ENCODE measurements around the gene RBM6. TPM values are rescaled to one million over a fixed set of nuclear protein-coding genes. Genes with fewer than 3 reads are reported as not detected.

The RBM6 gene
- total and polyA plus RNA-seq, 2 of the 4 experiments (the other 2 are of a cell fraction): 38.5 to 64.6 TPM

DNA sequence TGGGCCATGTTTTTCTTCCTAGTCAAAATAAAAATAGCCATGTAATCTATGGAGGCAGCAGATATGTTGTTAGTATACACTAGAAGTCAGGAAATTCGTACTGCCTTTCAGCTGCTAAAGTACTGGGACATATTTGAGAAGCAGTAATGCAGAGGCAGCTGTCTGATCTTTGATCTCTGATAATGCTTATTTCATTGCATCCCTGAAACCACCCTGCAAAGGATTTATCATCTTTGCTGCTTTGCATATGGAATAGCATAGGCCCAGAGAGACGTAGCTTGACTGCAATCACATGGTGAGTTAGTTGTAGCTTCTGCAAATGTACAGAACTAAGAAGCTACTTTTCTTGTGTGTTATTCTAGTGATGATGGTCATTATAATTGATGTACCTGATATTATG, 52.4 kb downstream of the RBM6 start:
- Histone ChIP-seq H3K18ac (ENCODE audit: low read depth, low read length) (no peak overlapping the region), H3K27ac (ENCODE audit: insufficient read depth, low read length) (no peak overlapping the region), H3K27me3 (ENCODE audit: control insufficient read depth, insufficient read depth, low read length) (no peaks in the 10 kb centered on the region), H4K91ac (ENCODE audit: insufficient read depth, low read depth, low read length) (no peak overlapping the region), H2AK5ac (ENCODE audit: low read depth, low read length) (no peak overlapping the region), H3K9me1 (ENCODE audit: insufficient read depth, low read length) (peaks cover 2% of the 10 kb centered on the region; the same call in 1 of the 2 replicates), H3K4me2 (ENCODE audit: low read depth, low read length) (no peak overlapping the region), H2BK20ac (ENCODE audit: low read depth, low read length) (no peak overlapping the region), H3K56ac (ENCODE audit: extremely low read depth, insufficient read depth, low read length) (no peak overlapping the region), H2BK5ac (ENCODE audit: low read depth, low read length, poor library complexity, severe bottlenecking) (no peak overlapping the region), H2BK120ac (ENCODE audit: low read depth, low read length) (no peak overlapping the region), H2AFZ (replicated peaks; ENCODE audit: low read length, poor library complexity) (no peak overlapping the region), H3K79me1 (ENCODE audit: low read depth in 1 of 2, low read length in 2 of 2) (peaks cover 30 to 50% of the 10 kb centered on the region in 2 experiments), H3K9ac (ENCODE audit: low read depth, low read length) (no peak overlapping the region), H3K9me3 (ENCODE audit: control insufficient read depth, insufficient read depth, low read length) (no peaks in the 10 kb centered on the region), H3K14ac (replicated peaks; ENCODE audit: low read depth, low read length) (no peak overlapping the region), H3K4me3 (ENCODE audit: insufficient read depth, low read depth, low read length) (no peak overlapping the region), H4K8ac (ENCODE audit: low read depth in 2 of 2, low read length in 2 of 2) (no peak overlapping the region), H4K5ac (ENCODE audit: low read depth, low read length) (no peak overlapping the region), H2AK9ac (replicated peaks; ENCODE audit: low read depth, low read length, poor library complexity) (no peak overlapping the region), H3K36me3 (ENCODE audit: control insufficient read depth, insufficient read depth, low read length) (peaks cover 13% of the 10 kb centered on the region), H3K4me1 (ENCODE audit: control insufficient read depth, insufficient read depth, low read length) (peaks cover 2% of the 10 kb centered on the region; the same call in 1 of the 2 replicates), H4K20me1 (ENCODE audit: insufficient read depth, low read length) (peaks cover 14% of the 10 kb centered on the region; the same call in 1 of the 2 replicates), H3K4ac (ENCODE audit: low read depth, low read length) (no peak overlapping the region), H2BK15ac (ENCODE audit: low read depth, low read length) (no peak overlapping the region), H3K23ac (ENCODE audit: low read depth, low read length) (no peak overlapping the region)
- TF ChIP-seq CHD1 (IDR thresholded peaks at IDR 0.05; ENCODE audit: low read depth, low read length): no peak
- TF ChIP-seq CEBPB (IDR thresholded peaks at IDR 0.05; ENCODE audit: low read depth, low read length): no peak
- TF ChIP-seq NFE2L2 (IDR thresholded peaks at IDR 0.05; ENCODE audit: low read depth, low read length): no peak
- no peak for TF ChIP-seq SMC3 (IDR thresholded peaks at IDR 0.05; ENCODE audit: low read depth, low read length)
- no peak for TF ChIP-seq FOS (IDR thresholded peaks at IDR 0.05; ENCODE audit: low read depth, low read length)
- no peak for TF ChIP-seq CTCF (conservative IDR thresholded peaks at IDR 0.05; ENCODE audit: low read depth, low read length)
- TF ChIP-seq POLR2A (IDR thresholded peaks at IDR 0.05; ENCODE audit: low read depth, low read length): no peak
- TF ChIP-seq BHLHE40 (IDR thresholded peaks at IDR 0.05; ENCODE audit: low read depth, low read length): no peak
- TF ChIP-seq ELK1 (IDR thresholded peaks at IDR 0.05; ENCODE audit: borderline replicate concordance, low read depth, low read length): no peak
- no peak for TF ChIP-seq RFX5 (IDR thresholded peaks at IDR 0.05; ENCODE audit: low read depth, low read length)
- no peak for TF ChIP-seq RAD21 (IDR thresholded peaks at IDR 0.05; ENCODE audit: low read length)
- TF ChIP-seq MXI1 (IDR thresholded peaks at IDR 0.05; ENCODE audit: borderline replicate concordance, low read depth, low read length): no peak
- TF ChIP-seq, protein P1, sequence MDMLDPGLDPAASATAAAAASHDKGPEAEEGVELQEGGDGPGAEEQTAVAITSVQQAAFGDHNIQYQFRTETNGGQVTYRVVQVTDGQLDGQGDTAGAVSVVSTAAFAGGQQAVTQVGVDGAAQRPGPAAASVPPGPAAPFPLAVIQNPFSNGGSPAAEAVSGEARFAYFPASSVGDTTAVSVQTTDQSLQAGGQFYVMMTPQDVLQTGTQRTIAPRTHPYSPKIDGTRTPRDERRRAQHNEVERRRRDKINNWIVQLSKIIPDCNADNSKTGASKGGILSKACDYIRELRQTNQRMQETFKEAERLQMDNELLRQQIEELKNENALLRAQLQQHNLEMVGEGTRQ (IDR thresholded peaks at IDR 0.05; ENCODE audit: low read depth, low read length): no peak
- TF ChIP-seq MAFK (IDR thresholded peaks at IDR 0.05; ENCODE audit: low read depth, low read length): no peak
- ATAC-seq (ENCODE audit: low read depth): no peak
- in situ Hi-C loops (cut with MboI; ENCODE audit: low sequenced_read_pairs): no loop called here
- intact Hi-C loops (cut with micrococcal nuclease): no loop called here
- no CpG with 5 or more reads among the region's 2 CpGs for WGBS, 2 experiments (ENCODE audit: extremely low coverage in 2 of 2, insufficient read length in 1 of 2)
- DNase-seq: no peak
- ChIA-PET POLR2A (ENCODE audit: unreplicated experiment) (no interaction called here), CTCF (no interaction called here)
- no TSS peak for BruUV-seq (replicated peaks)
- dilution Hi-C loops (cut with HindIII; ENCODE audit: low sequenced_read_pairs, unreplicated experiment): no loop called here
